HepG2 (cell line): ENCODE results near the gene RNU6-1. TPM values are rescaled to one million over a fixed set of nuclear protein-coding genes. Genes with fewer than 3 reads are reported as not detected.

ENCODE experiments used
- CREB3 ChIP-seq: sonication (generic); formaldehyde crosslinking; IDR thresholded peaks from 2 replicates; pipeline ENCODE4 v1.5.0; 2020; ENCODE audit warnings: missing genetic modification reagents
- CSRNP2 ChIP-seq: sonication (generic); formaldehyde crosslinking; conservative IDR thresholded peaks from 2 replicates; pipeline ENCODE4 v1.8.0; 2022; ENCODE audit warnings: low read depth, missing genetic modification reagents
- DZIP1 ChIP-seq: sonication (generic); formaldehyde crosslinking; IDR thresholded peaks from 2 replicates; pipeline ENCODE4 v1.5.0; 2020; ENCODE audit warnings: mild to moderate bottlenecking, missing genetic modification reagents
- MED13 ChIP-seq: sonication (generic); formaldehyde crosslinking; IDR thresholded peaks from 2 replicates; pipeline ENCODE4 v1.5.0; 2020; ENCODE audit warnings: missing genetic modification reagents
- NFIB ChIP-seq: sonication (generic); formaldehyde crosslinking; IDR thresholded peaks from 2 replicates; pipeline ENCODE4 v1.9.0; 2021; ENCODE audit warnings: missing genetic modification reagents, mild to moderate bottlenecking, borderline replicate concordance
- NR3C1 ChIP-seq: sonication (generic); formaldehyde crosslinking; IDR thresholded peaks from 2 replicates; pipeline ENCODE4 v1.4.0; 2020; ENCODE audit warnings: missing genetic modification reagents
- RARG ChIP-seq: sonication (generic); formaldehyde crosslinking; IDR thresholded peaks from 2 replicates; pipeline ENCODE4 v1.4.0; 2020; ENCODE audit warnings: low read depth, mild to moderate bottlenecking, missing genetic modification reagents
- REST ChIP-seq, 2 experiments: IDR thresholded peaks; 2 replicates each; pipeline ENCODE4 v1.6.1; 2011 to 2012; ENCODE audit warnings: low read length in 2 of 2, borderline replicate concordance in 1 of 2, low read depth in 1 of 2, mild to moderate bottlenecking in 1 of 2, moderate library complexity in 1 of 2
- SCMH1 ChIP-seq: sonication (generic); formaldehyde crosslinking; IDR thresholded peaks from 2 replicates; pipeline ENCODE4 v1.9.0; 2021; ENCODE audit warnings: missing genetic modification reagents, mild to moderate bottlenecking, borderline replicate concordance
- SRSF9 ChIP-seq: fragments of 200-400 bp; formaldehyde crosslinking; IDR thresholded peaks from 2 replicates; pipeline ENCODE4 v1.6.1; 2018; ENCODE audit warnings: borderline replicate concordance, mild to moderate bottlenecking, low read depth, low read length; ENCODE audit not compliant: insufficient read depth, poor library complexity, severe bottlenecking
- TGIF2 ChIP-seq: IDR thresholded peaks from 2 replicates; pipeline ENCODE4 v1.6.1; 2016; ENCODE audit warnings: control low read depth, missing compliant biosample characterization
- U2AF1 ChIP-seq: fragments of 200-400 bp; formaldehyde crosslinking; optimal IDR thresholded peaks from 2 replicates; pipeline ENCODE3; 2017; ENCODE audit warnings: mild to moderate bottlenecking, low read depth, low read length
- ZGPAT ChIP-seq: IDR thresholded peaks from 2 replicates; pipeline ENCODE4 v1.6.1; 2016; ENCODE audit warnings: mild to moderate bottlenecking
- ZKSCAN8 ChIP-seq: IDR thresholded peaks from 2 replicates; pipeline ENCODE4 v1.6.1; 2016; ENCODE audit warnings: borderline replicate concordance, missing genetic modification reagents, missing compliant biosample characterization
- ZNF138 ChIP-seq: sonication (generic); formaldehyde crosslinking; IDR thresholded peaks from 2 replicates; pipeline ENCODE4 v1.5.0; 2020; ENCODE audit warnings: mild to moderate bottlenecking, low read depth, missing genetic modification reagents
- ZNF761 ChIP-seq: sonication (generic); formaldehyde crosslinking; conservative IDR thresholded peaks from 2 replicates; pipeline ENCODE4 v1.4.0; 2020; ENCODE audit warnings: mild to moderate bottlenecking, missing genetic modification reagents
- ZNF83 ChIP-seq: sonication (generic); formaldehyde crosslinking; IDR thresholded peaks from 2 replicates; pipeline ENCODE4 v1.4.0; 2020; ENCODE audit warnings: missing genetic modification reagents, mild to moderate bottlenecking, borderline replicate concordance
- polyA plus RNA-seq, 8 experiments: library from polyadenylated mRNA; depleted of rRNA in 3 of 8; stranded (reverse) in 7 of 8; unstranded in 1 of 8; fragments of >200 nt; fragmentation: Illumina TruSeq in 4 of 8; extraction: Trizol in 4 of 8; gene quantifications; 2 replicates each; pipeline versions ENCODE4 v1.2.1 to v1.2.3, GENCODE V29; 2011 to 2016; ENCODE audit warnings: low read depth in 4 of 8, missing spikeins in 1 of 8, mixed read lengths in 1 of 8; ENCODE audit not compliant: insufficient read depth in 1 of 8
- total RNA-seq, 5 experiments: library from RNA; depleted of rRNA; stranded (reverse); fragments of >200 nt; fragmentation: Illumina TruSeq; extraction: Trizol; gene quantifications; 2 replicates each; pipeline ENCODE4 v1.2.3, GENCODE V29; 2016; ENCODE audit warnings: low read depth in 1 of 5

RNU6-1 gene
- total and polyA plus RNA-seq, 2 of the 13 experiments (the other 11 are each of a cell fraction or from before 2014, with no cell fraction given), result under 0.01 TPM; not detected in 1

GRCh38 chr15:67843571-67844387, 3.9 kb upstream of the RNU6-1 start (continued):
- TF ChIP-seq MED13 (CRISPR knock-in tag) (no peak), ZKSCAN8 (no peak), NFIB (CRISPR knock-in tag) (no peak), REST (IDR thresholded peaks at IDR 0.05; ENCODE audit: borderline replicate concordance in 1 of 2, low read depth in 1 of 2, low read length in 2 of 2) (no peak), NR3C1 (CRISPR knock-in tag) (no peak), SCMH1 (CRISPR knock-in tag) (no peak), U2AF1 (no peak), DZIP1 (CRISPR knock-in tag) (no peak), ZNF761 (CRISPR knock-in tag) (peak; percentile 81; the same call in 1 of the 2 replicates), ZNF83 (no peak), ZNF138 (no peak), SRSF9 (no peak), ZGPAT (CRISPR knock-in tag) (no peak), TGIF2 (CRISPR knock-in tag) (peak; percentile 50; the same call in 1 of the 2 replicates), CREB3 (CRISPR knock-in tag) (no peak), RARG (no peak), CSRNP2 (CRISPR knock-in tag) (no peak)
